ENCODE measurements around the gene RAP1GDS1. TPM values are rescaled to one million over a fixed set of nuclear protein-coding genes. Genes with fewer than 3 reads are reported as not detected.
A peak's percentile ranks its signal among the peaks of the same experiment; 100 is the strongest.

The RAP1GDS1 gene
- 161 TPM for total RNA-seq

- no peak for FAIRE-seq
Measured at GRCh38 chr4:98260579-98261404, at the start of gene RAP1GDS1. RAP1GDS1 (plus strand) TSS chr4:98261384; CDS start chr4:98261566, 182 bp downstream.

DNA sequence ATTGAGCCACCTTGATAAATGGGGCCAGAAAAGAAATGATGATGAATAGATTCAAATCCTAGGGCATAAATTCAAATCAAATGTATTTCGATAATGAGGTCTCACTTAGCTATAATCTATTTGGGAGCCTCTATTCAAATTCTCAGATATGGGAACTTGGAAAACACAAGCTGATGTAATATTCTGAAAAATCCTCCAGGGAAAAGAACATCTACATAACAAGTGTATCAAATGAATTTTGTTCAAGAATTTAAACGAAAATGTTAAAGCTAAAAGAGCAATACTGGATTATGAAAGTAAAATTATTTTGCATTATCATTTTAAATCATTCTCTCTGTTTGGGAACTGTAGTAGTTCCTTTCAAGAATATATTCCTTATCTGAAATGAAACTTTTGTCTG is 38.9 kb upstream of the RAP1GDS1 start:
- DNase-seq (ENCODE audit: low spot score in 2 of 2) (no peak), FAIRE-seq (no peak)

More at GRCh38 chr4:98260579-98261404, at the start of gene RAP1GDS1:
- DNase-seq (ENCODE audit: low spot score in 2 of 2): peak; percentile 95 to 96

- FAIRE-seq: no peak
- DNase-seq (ENCODE audit: low spot score in 2 of 2): no peak
Measured at GRCh38 chr4:98226396-98226795, 34.8 kb upstream of the RAP1GDS1 start.

- FAIRE-seq (no peak), DNase-seq (ENCODE audit: low spot score in 2 of 2) (no peak)
Measured at GRCh38 chr4:98230961-98231360, 30.2 kb upstream of the RAP1GDS1 start.

DNA sequence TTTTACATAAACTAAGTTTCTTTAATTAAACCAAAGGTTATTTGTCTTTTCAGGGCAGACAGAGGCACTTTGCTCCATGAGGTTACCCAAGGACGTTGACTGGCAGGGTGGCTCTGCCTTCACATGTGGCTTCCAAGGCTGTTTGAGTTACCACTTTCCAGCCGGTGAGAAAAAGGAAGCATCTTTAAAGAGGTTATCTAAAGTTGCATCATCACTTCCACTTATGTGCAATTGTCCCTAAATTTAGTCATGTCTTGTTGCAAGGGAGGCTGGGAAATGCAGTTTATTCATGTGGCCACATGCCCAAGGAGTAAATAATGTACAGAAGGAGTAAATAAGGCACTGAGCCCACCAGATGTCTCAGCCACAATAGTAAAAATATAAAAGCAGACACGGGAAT is 29.0 kb upstream of the RAP1GDS1 start:
- FAIRE-seq: no peak

GRCh38 chr4:98237204-98237603 is 24.0 kb upstream of the RAP1GDS1 start:
- FAIRE-seq: no peak
- DNase-seq (ENCODE audit: low spot score in 2 of 2): no peak

More for the DNA sequence above, 29.0 kb upstream of the RAP1GDS1 start:
- no peak for DNase-seq (ENCODE audit: low spot score in 2 of 2)

DNA sequence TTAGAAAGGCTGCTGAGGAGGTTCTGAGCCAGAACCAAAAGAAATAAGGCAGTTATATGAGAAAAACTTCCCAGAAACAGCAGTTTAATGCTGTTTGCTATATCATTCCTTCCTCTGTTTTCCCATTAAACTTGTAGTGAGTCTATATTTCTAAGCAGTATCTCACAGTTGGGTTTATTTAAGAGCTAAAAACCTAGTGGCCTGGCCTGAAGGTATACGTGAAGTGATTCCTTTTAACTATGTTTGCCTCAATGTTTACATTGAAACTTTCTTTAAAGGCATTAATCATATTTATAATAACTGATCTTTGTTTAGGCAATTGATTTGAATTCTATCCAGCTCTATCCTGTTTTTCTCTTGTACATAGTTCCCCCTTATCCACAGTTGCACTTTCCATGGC is 19.1 kb upstream of the RAP1GDS1 start:
- FAIRE-seq: no peak

DNA sequence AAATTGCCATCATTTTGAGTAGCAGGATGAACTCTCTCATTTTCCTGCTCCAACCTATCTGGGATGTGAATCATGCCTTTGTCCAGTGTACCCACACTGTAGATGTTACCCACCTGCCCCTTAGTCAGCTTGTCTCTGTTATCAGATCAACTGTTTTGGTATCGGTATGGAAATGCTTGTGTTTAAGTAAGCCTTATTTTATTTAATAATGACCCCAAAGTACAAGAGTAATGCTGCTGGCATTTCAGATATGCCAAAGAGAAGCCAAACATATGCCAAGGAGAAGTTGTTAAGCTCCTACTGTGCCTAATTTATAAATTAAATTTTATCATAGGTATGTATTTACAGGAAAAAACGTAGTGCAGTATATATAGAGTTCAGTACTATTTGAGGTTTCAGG is 18.6 kb upstream of the RAP1GDS1 start:
- DNase-seq (ENCODE audit: low spot score in 2 of 2): no peak
- FAIRE-seq: no peak

More for the DNA sequence above, 19.1 kb upstream of the RAP1GDS1 start:
- DNase-seq (ENCODE audit: low spot score in 2 of 2): no peak

GRCh38 chr4:98245226-98245625 is 16.0 kb upstream of the RAP1GDS1 start:
- no peak for DNase-seq (ENCODE audit: low spot score in 2 of 2)
- no peak for FAIRE-seq

- no peak for DNase-seq (ENCODE audit: low spot score in 2 of 2)
- no peak for FAIRE-seq
Measured at GRCh38 chr4:98248934-98249333, 12.2 kb upstream of the RAP1GDS1 start.

DNA sequence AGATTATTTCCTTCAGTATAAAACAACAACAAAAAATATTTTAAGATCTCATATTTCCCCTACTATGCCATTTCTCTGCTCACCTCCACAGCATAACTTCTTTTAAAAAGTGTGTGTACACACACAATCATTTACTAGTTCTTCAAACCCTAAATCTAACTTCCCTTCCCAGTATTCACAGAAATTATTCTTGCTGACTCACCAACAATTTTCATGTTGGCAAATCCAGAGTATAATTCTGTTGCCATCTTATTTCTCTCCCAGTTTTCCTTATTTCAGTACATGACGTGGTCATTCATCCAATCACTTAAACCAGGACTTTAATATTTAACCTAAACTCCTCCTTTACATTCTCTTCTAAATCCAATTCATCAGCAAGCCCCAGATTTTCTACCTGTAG is 11.4 kb upstream of the RAP1GDS1 start:
- DNase-seq (ENCODE audit: low spot score in 2 of 2): no peak
- FAIRE-seq: no peak

- FAIRE-seq (no peak), DNase-seq (ENCODE audit: low spot score in 2 of 2) (no peak)
Measured at GRCh38 chr4:98253499-98253898, 7.7 kb upstream of the RAP1GDS1 start.

DNA sequence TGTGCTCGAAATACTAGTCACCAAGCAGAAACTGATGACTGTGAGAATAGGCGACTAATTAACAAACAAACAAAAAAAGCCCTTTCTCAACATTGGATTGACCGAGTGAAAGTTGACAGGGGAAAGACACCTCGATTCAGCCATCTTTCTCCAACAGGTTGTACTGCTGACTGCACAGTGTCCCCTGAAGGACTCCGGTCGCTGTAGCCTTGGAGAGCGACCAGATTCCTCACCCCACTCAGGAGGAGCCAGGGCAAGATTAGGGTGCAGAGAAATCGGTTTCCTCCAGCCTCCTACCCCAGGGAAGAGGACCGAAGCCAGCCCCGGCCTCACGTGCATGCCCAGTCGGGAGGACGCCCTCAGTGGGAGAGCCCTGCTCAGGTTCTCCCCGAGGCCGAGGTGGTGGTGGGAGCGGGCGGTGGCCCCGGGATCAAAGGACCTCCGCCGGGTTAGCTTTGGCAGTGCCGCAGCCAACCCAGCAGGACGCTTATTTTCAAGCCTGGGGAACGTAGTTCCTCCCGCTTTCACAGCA is 1.1 kb upstream of the RAP1GDS1 start:
- peak; percentile 33 to 38 for DNase-seq (ENCODE audit: low spot score in 2 of 2)
- FAIRE-seq: no peak

DNA sequence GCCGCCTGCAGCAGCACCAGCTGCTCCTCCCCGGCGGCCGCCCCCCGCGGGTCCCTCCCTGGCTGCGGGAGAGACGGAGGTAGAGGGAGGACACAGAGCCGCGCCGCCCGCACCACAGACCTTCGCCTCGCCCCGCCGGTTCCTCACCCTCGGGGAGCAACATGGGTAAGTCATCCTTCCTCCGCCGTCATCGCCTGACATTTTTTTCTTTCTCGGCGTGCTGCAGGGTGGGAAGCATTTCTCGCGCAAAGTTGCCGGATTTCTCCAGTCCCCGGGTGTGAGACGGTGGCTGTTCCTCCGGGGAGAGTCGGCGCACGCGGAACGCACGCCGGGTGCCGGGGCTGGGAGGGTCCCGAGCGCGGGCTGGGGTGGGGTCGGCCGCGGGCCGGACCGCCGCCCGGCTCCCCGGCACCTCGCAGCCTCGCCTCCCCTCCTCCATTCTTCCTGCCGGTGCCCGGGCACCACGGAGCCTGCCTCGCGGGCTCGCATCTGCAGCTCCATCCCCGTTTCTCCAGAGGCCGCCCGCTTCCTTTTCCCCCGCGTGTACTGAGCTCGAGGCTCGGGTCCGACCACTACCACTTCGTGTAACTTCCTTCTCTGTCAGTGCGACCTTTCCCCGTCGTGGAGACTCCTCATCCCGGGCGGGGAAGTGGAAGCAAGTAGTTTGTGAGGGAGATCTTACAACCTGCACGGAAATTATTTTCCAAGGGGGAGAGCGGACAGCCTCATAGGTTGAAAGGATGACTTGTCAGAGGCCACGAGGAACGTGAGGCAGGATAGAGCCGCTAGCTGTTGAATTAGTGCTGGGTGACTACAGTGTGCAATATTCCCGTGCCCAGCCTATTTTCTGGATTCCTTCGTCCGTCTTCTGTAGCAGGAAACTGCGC is 464 bp downstream of the RAP1GDS1 start:
- DNase-seq (ENCODE audit: low spot score in 2 of 2): peak; percentile 29 to 32
- FAIRE-seq: no peak

DNA sequence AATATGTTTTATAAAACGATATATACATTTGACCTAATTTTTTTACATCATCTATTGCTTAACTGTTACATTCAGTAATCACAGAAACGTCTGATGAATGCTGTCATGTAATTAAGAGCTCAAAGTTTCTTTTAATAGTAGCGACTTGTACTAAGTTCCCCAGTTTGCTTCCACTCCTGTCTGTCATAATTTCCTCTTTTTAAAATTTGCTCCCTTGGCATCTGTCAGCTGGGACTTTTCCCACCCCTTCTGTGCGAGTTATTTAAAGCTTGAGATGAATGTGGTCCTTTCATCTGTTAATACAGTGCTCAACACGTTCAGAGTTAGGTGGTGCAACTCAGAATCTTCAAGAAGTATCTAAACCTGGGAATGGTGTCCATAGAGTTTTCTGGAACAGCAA is 1.2 kb downstream of the RAP1GDS1 start:
- DNase-seq (ENCODE audit: low spot score in 2 of 2) (no peak), FAIRE-seq (no peak)

DNA sequence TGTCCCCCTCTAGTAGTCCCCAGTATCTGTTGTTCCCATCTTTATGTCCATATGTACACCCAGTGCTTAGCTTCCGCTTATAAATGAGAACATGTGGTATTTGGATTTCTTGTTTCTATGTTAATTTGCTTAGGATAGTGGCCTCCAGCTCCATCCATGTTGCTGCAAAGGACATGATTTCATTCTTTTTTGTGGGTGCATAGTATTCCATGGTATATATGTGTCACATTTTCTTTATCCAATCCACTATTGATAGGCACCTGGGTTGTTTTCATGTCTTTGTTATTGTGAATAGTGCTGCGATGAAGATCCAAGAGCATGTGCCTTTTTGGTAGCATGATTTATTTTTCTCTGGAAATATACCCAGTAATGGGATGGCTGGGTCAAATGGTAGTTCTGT is 6.3 kb downstream of the RAP1GDS1 start:
- FAIRE-seq: no peak
- no peak for DNase-seq (ENCODE audit: low spot score in 2 of 2)

DNA sequence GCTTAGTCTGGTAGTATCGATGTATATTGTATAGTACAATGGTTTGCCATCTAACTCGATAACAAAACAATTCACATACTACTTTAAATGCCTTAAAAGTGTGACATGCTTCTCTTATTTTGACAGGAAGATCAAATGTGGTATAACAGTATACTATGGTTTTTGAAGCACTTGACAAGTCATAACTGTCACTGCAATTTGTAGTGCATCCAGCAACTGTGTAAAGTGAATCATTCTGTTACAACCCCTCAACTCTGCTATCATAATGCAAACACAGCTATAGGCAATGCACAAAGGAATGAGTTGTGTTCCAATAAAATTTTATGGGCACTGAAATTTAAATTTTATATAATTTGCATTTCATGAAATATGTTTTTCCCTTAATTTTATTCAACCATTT is 14.0 kb downstream of the RAP1GDS1 start:
- DNase-seq (ENCODE audit: low spot score in 2 of 2) (no peak), FAIRE-seq (no peak)

- no peak for FAIRE-seq
Measured at GRCh38 chr4:98283219-98284189, 22.3 kb downstream of the RAP1GDS1 start.

GRCh38 chr4:98284640-98285046 is 23.5 kb downstream of the RAP1GDS1 start:
- DNase-seq (ENCODE audit: low spot score in 2 of 2) (no peak), FAIRE-seq (no peak)

More at GRCh38 chr4:98283219-98284189, 22.3 kb downstream of the RAP1GDS1 start:
- no peak for DNase-seq (ENCODE audit: low spot score in 2 of 2)

DNA sequence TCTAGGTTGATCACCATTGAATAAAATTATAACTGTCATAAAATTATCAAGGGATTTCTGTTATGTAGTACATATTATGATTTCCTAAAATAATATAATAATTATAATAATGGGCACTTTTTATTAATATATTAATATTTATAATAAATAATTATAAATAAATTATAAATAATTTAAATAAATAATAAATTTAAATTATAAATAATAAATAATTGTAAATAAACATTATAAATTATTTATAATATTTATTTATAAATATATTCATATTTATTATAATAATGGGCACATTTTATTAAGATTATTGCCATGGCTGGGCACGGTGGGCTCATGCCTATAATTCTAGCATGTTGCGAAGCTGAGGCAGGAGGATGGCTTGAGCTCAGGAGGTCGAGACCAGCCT is 24.5 kb downstream of the RAP1GDS1 start:
- no peak for DNase-seq (ENCODE audit: low spot score in 2 of 2)
- FAIRE-seq: peak; percentile 87
